Esophagus muscularis mucosa (tissue), 4 donors: Measurements from ENCODE around the gene PCDHB10. TPM values are rescaled to one million over a fixed set of nuclear protein-coding genes. Genes with fewer than 3 reads are reported as not detected.
"Not testable (repeated sequence)": the region's sequence is repeated elsewhere in the genome, so short reads cannot be mapped to it uniquely, and the experiment has no call there.

Experiments
- DNase-seq: peaks from one replicate; pipeline ENCODE4 v3.0.0-alpha.2; 2017; ENCODE audit errors: extremely low spot score
- H3K27ac ChIP-seq, 4 donors: fragments of 200-600 bp; sonication (generic); replicated peaks in 1 of 4; 1 replicate in 3 of 4; 2 replicates in 1 of 4; pipeline ENCODE4 v1.5.1; 2016 to 2019; ENCODE audit warnings: mild to moderate bottlenecking in 1 of 4
- H3K27me3 ChIP-seq, 4 donors: fragments of 200-600 bp; sonication (generic); one replicate each; pipeline versions ENCODE4 v1.5.1 to v1.6.0; 2016 to 2019
- H3K36me3 ChIP-seq, 4 donors: fragments of 200-600 bp; sonication (generic); one replicate each; pipeline ENCODE4 v1.5.1; 2016 to 2019
- H3K4me1 ChIP-seq, 4 donors: fragments of 200-600 bp; sonication (generic); one replicate each; pipeline ENCODE4 v1.5.1; 2016 to 2019
- H3K4me3 ChIP-seq, 4 donors: fragments of 200-600 bp; sonication (generic); 1 replicate in 2 of 4; 2 replicates in 2 of 4; pipeline ENCODE4 v1.5.1; 2016 to 2019; ENCODE audit warnings: mild to moderate bottlenecking in 4 of 4, moderate library complexity in 1 of 4
- H3K9me3 ChIP-seq, 4 donors: fragments of 200-600 bp; sonication (generic); 1 replicate in 3 of 4; 2 replicates in 1 of 4; pipeline ENCODE4 v1.5.1; 2016 to 2019
- EP300 ChIP-seq: sonication (generic); formaldehyde crosslinking; IDR thresholded peaks from one replicate; pipeline ENCODE4 v1.6.1; 2017; ENCODE audit warnings: antibody characterized with exemption
- POLR2A ChIP-seq: fragments of 450-650 bp; IDR thresholded peaks from one replicate; pipeline ENCODE4 v1.6.1; 2017; ENCODE audit warnings: antibody characterized with exemption, moderate library complexity, mild to moderate bottlenecking, low read depth
- POLR2AphosphoS5 ChIP-seq, 2 donors: sonication (generic); formaldehyde crosslinking; IDR thresholded peaks; one replicate each; pipeline ENCODE4 v1.6.1; 2017; ENCODE audit warnings: antibody characterized with exemption in 2 of 2
- WGBS: methylation state at CpG from one replicate; pipeline ENCODE4 v1.1.5; 2018; 5-methylcytosine and 5-hydroxymethylcytosine counted together
- intact Hi-C: fragments of 100-400 bp; cut with DNase I; formaldehyde crosslinking; loops from one replicate; pipeline ENCODE4 v1.15.1; 2023
- total RNA-seq, 4 donors: library from RNA; depleted of rRNA; stranded (reverse); fragments of >200 nt; gene quantifications; one replicate each; pipeline versions ENCODE4 v1.1.0 to v1.2.1, GENCODE V29; 2016
- TF ChIP-seq, protein P1 (sequence below), 3 experiments: fragments of 200-600 bp in 2 of 3; fragments of 450-650 bp in 1 of 3; sonication (generic) in 2 of 3; IDR thresholded peaks; one replicate each; pipeline ENCODE4 v1.5.1; 2017 to 2019; ENCODE audit warnings: antibody characterized with exemption in 3 of 3, mild to moderate bottlenecking in 2 of 3, moderate library complexity in 1 of 3

PCDHB10 gene
- total RNA-seq, 4 donors from 2014 or later = 3.3 to 7.9 (median 4.9) TPM

DNA sequence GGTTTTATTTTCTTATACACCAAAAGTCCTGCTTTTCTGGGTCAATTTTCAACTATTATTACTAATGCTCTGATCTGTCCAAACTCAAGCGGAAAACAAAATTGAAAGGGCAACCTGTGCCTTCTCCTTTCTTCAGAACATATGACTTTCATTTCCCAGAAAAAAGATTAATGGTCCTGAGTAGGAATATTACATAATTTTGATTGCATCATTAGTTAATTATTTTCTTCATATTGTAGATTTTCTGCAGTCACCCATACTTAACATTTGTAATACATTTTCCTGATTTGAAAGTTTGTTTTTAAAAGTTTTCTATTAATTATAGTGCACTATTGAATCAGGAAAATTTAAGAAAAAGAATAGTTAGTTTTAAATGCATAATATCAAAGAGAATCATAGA lies 16.2 kb upstream of the PCDHB10 start:
- H3K36me3 ChIP-seq = no peaks in the 10 kb centered on the region
- TF ChIP-seq POLR2AphosphoS5 (IDR thresholded peaks at IDR 0.05) (no peak), POLR2A (no peak), EP300 (no peak)
- TF ChIP-seq, protein P1, sequence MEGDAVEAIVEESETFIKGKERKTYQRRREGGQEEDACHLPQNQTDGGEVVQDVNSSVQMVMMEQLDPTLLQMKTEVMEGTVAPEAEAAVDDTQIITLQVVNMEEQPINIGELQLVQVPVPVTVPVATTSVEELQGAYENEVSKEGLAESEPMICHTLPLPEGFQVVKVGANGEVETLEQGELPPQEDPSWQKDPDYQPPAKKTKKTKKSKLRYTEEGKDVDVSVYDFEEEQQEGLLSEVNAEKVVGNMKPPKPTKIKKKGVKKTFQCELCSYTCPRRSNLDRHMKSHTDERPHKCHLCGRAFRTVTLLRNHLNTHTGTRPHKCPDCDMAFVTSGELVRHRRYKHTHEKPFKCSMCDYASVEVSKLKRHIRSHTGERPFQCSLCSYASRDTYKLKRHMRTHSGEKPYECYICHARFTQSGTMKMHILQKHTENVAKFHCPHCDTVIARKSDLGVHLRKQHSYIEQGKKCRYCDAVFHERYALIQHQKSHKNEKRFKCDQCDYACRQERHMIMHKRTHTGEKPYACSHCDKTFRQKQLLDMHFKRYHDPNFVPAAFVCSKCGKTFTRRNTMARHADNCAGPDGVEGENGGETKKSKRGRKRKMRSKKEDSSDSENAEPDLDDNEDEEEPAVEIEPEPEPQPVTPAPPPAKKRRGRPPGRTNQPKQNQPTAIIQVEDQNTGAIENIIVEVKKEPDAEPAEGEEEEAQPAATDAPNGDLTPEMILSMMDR (IDR thresholded peaks at IDR 0.05) = no peak
- intact Hi-C loops = no loop called here
- H3K4me3 ChIP-seq = no peak overlapping the region
- H3K9me3 ChIP-seq = peaks cover 0 to 78% (median 55%) of the 10 kb centered on the region in 4 donors
- H3K4me1 ChIP-seq = no peaks in the 10 kb centered on the region
- WGBS = 78% methylated on average over 1 of the region's 1 CpG
- peaks cover 0 to 72% (median 2%) of the 10 kb centered on the region in 4 donors for H3K27me3 ChIP-seq
- DNase-seq = no peak
- no peak overlapping the region for H3K27ac ChIP-seq

DNA sequence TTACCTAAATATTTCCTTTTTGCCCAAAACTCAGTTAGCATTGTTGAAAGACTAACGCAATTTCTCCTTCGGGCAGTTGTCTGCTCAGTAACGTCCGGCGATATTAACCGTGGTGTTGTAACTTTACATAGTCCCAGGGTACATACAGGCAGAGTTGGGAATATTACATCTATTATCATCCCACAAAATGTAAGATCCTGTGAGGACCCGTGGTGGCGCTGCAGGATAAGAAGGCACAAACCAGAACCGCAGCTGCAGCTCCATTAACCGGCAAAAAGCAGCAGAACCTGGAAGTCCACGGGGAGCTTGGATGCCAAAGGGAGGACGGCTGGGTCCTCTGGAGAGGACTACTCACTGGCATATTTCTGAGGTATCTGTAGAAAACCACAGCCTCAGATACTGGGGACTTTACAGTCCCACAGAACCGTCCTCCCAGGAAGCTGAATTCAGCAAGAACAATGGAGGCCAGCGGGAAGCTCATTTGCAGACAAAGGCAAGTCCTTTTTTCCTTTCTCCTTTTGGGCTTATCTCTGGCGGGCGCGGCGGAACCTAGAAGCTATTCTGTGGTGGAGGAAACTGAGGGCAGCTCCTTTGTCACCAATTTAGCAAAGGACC lies 14.5 kb upstream of the PCDHB10 start, which contains the start of gene PCDHB8:
PCDHB8 (plus strand) TSS at position 214 of the 615 bp plus-strand sequence; CDS start at position 459, 245 bp downstream.
- WGBS = 32% methylated on average over 14 of the region's 18 CpGs
- intact Hi-C loops = not testable (repeated sequence)

DNA sequence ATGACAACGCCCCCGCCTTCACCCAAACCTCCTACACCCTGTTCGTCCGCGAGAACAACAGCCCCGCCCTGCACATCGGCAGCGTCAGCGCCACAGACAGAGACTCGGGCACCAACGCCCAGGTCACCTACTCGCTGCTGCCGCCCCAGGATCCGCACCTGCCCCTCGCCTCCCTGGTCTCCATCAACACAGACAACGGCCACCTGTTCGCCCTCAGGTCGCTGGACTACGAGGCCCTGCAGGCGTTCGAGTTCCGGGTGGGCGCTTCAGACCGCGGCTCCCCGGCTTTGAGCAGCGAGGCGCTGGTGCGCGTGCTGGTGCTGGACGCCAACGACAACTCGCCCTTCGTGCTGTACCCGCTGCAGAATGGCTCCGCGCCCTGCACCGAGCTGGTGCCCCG lies 12.8 kb upstream of the PCDHB10 start:
- peaks cover 0 to 82% (median 56%) of the 10 kb centered on the region in 4 donors for H3K9me3 ChIP-seq

More for the DNA sequence above, 14.5 kb upstream of the PCDHB10 start, which contains the start of gene PCDHB8:
- not testable (repeated sequence) for H3K4me1 ChIP-seq, DNase-seq, H3K27ac ChIP-seq, H3K4me3 ChIP-seq, H3K36me3 ChIP-seq
- Histone ChIP-seq H3K9me3 (peaks cover 0 to 84% (median 59%) of the 10 kb centered on the region in 4 donors), H3K27me3 (peaks cover 0 to 81% (median 2%) of the 10 kb centered on the region in 4 donors)

DNA sequence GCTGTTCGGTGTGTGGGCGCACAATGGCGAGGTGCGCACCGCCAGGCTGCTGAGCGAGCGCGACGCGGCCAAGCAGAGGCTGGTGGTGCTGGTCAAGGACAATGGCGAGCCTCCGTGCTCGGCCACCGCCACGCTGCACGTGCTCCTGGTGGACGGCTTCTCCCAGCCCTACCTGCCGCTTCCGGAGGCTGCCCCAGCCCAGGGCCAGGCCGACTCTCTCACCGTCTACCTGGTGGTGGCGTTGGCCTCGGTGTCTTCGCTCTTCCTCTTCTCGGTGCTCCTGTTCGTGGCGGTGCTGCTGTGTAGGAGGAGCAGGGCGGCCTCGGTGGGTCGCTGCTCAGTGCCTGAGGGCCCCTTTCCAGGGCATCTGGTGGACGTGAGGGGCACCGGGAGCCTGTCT lies 12.3 kb upstream of the PCDHB10 start:
- WGBS = 18% methylated on average over 18 of the region's 32 CpGs
- H3K4me3 ChIP-seq, H3K4me1 ChIP-seq, DNase-seq, H3K27ac ChIP-seq, H3K36me3 ChIP-seq, intact Hi-C loops: not testable (repeated sequence)
- H3K9me3 ChIP-seq = peaks cover 0 to 82% (median 54%) of the 10 kb centered on the region in 4 donors
- H3K27me3 ChIP-seq = peaks cover 0 to 81% (median 2%) of the 10 kb centered on the region in 4 donors

More for the DNA sequence above, 12.8 kb upstream of the PCDHB10 start:
- intact Hi-C loops, H3K4me3 ChIP-seq, H3K36me3 ChIP-seq, DNase-seq, H3K4me1 ChIP-seq, H3K27ac ChIP-seq: not testable (repeated sequence)
- 35% methylated on average over 30 of the region's 39 CpGs for WGBS
- H3K27me3 ChIP-seq = peaks cover 0 to 81% (median 2%) of the 10 kb centered on the region in 4 donors

DNA sequence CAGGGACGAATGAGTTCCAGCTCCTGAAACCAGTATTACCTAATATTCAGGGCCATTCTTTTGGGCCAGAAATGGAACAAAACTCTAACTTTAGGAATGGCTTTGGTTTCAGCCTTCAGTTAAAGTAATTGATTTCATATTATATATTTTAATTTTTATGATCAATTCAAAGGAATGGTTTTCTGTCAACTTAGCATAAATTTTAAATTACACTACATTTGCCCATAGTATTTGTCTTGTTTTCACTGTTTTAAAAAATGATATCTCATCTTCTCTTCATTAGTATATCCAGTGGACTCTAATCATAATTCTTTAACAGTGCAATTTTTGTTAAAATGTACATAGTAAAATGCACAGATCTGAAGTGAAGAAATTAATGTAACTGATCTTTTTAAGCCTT lies 11.8 kb upstream of the PCDHB10 start:
- Histone ChIP-seq H3K9me3 (peaks cover 0 to 82% (median 52%) of the 10 kb centered on the region in 4 donors), H3K27ac (no peak overlapping the region), H3K36me3 (no peaks in the 10 kb centered on the region), H3K4me3 (no peak overlapping the region), H3K27me3 (peaks cover 0 to 79% (median 2%) of the 10 kb centered on the region in 4 donors), H3K4me1 (no peaks in the 10 kb centered on the region)
- DNase-seq = no peak
- TF ChIP-seq EP300 (no peak), POLR2AphosphoS5 (IDR thresholded peaks at IDR 0.05) (no peak)
- TF ChIP-seq, protein P1 (IDR thresholded peaks at IDR 0.05) = no peak
- WGBS = 63% methylated on average over 1 of the region's 1 CpG
- intact Hi-C loops = no loop called here

DNA sequence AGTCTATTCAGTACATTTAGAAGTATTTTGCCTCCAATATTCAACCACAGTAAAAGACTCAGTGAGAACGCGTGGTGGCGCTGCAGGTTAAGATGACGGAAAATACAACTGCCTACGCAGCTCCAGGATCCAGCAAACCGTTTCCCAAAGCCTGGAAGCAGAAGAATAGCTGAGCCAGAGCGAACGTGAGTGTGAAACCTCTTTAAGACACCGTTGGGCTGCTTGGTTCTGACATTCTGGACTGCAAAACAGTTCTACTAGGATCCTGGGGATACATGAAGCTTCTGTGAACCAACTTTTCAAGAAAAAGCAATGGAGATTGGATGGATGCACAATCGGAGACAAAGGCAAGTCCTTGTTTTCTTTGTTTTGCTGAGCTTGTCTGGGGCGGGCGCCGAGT lies 9.9 kb upstream of the PCDHB10 start, which contains the start of gene PCDHB16:
PCDHB16 (plus strand) TSS at position 140 of the 400 bp plus-strand sequence; CDS start at position 313, 173 bp downstream.
- Histone ChIP-seq H3K27me3 (peaks cover 0 to 76% (median 2%) of the 10 kb centered on the region in 4 donors), H3K9me3 (peaks cover 0 to 80% (median 48%) of the 10 kb centered on the region in 4 donors), H3K27ac (peak within 1 kb of the TSS; percentile 24 to 48 (median 30)), H3K4me1 (no peaks in the 10 kb centered on the region), H3K36me3 (peaks cover 0 to 3% (median 0%) of the 10 kb centered on the region in 4 donors), H3K4me3 (peak within 1 kb of the TSS; percentile 40 to 52 (median 43))
- peak in 1 of 2 donors; percentile 8 for TF ChIP-seq POLR2AphosphoS5 (IDR thresholded peaks at IDR 0.05)
- no peak for TF ChIP-seq EP300
- TF ChIP-seq, protein P1 (IDR thresholded peaks at IDR 0.05) = peak; percentile 36 to 42 (median 37)
- TF ChIP-seq POLR2A = no peak
- DNase-seq = no peak
- intact Hi-C loops = no loop called here
- WGBS = 8% methylated on average over 13 of the region's 13 CpGs

DNA sequence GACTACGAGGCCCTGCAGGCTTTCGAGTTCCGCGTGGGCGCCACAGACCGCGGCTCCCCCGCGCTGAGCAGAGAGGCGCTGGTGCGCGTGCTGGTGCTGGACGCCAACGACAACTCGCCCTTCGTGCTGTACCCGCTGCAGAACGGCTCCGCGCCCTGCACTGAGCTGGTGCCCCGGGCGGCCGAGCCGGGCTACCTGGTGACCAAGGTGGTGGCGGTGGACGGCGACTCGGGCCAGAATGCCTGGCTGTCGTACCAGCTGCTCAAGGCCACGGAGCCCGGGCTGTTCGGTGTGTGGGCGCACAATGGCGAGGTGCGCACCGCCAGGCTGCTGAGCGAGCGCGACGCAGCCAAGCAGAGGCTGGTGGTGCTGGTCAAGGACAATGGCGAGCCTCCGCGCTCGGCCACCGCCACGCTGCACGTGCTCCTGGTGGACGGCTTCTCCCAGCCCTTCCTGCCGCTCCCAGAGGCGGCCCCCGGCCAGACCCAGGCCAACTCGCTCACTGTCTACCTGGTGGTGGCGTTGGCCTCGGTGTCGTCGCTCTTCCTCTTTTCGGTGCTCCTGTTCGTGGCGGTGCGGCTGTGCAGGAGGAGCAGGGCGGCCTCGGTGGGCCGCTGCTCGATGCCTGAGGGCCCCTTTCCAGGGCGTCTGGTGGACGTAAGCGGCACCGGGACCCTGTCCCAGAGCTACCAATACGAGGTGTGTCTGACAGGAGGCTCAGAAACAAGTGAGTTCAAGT lies 7.9 kb upstream of the PCDHB10 start:
- H3K27me3 ChIP-seq = peaks cover 0 to 75% (median 2%) of the 10 kb centered on the region in 4 donors
- H3K4me1 ChIP-seq, intact Hi-C loops, H3K27ac ChIP-seq, DNase-seq, H3K4me3 ChIP-seq, H3K36me3 ChIP-seq: not testable (repeated sequence)
- 30% methylated on average over 7 of the region's 69 CpGs for WGBS
- peaks cover 0 to 79% (median 49%) of the 10 kb centered on the region in 4 donors for H3K9me3 ChIP-seq
